SK-N-SH (cell line): ENCODE data around the gene FOXI1. TPM values are rescaled to one million over a fixed set of nuclear protein-coding genes. Genes with fewer than 3 reads are reported as not detected.

Source experiments
- CTCF ChIA-PET: fragments of 300-600, 350-600 bp; formaldehyde crosslinking; extraction: SDS; loops from one replicate; lab custom pipeline; 2021; lab: Yijun Ruan, JAX
- POLR2A ChIA-PET: fragments of 350-600 bp; sonication (Branson Sonifier 250); formaldehyde crosslinking; extraction: SDS; loops from one replicate; lab custom pipeline; 2020; ENCODE audit warnings: antibody characterized with exemption, inconsistent platforms; lab: Yijun Ruan, JAX
- DNase-seq: peaks from one replicate; pipeline ENCODE4 v3.0.0; 2012
- H2AFZ ChIP-seq: fragments of 200-600 bp; sonication (generic); 2 replicates; pipeline ENCODE4 v1.8.1; 2016; ENCODE audit warnings: antibody characterized with exemption, mild to moderate bottlenecking, low read depth
- H3F3A ChIP-seq: fragments of 200-600 bp; sonication (generic); replicated peaks from 2 replicates; pipeline ENCODE3; 2016; ENCODE audit warnings: antibody characterized with exemption, mild to moderate bottlenecking; ENCODE audit not compliant: insufficient read depth
- H3K27ac ChIP-seq, 2 experiments: fragments of 200-500 bp in 1 of 2; fragments of 200-600 bp in 1 of 2; sonication (Bioruptor generic) in 1 of 2; sonication (generic), shearing (Covaris generic) in 1 of 2; 2 replicates each; pipeline versions ENCODE4 v1.5.1 to v1.6.1; 2014 to 2016; ENCODE audit warnings: low read depth in 2 of 2, inconsistent platforms in 1 of 2, low read length in 1 of 2, mild to moderate bottlenecking in 1 of 2, mixed read lengths in 1 of 2
- H3K27me3 ChIP-seq: fragments of 200-600 bp; sonication (generic), shearing (Covaris generic); 2 replicates; pipeline ENCODE4 v1.6.1; 2016; ENCODE audit warnings: mixed run types; ENCODE audit not compliant: insufficient read depth
- H3K36me3 ChIP-seq, 2 experiments: fragments of 200-500 bp in 1 of 2; fragments of 200-600 bp in 1 of 2; sonication (Bioruptor generic) in 1 of 2; sonication (generic) in 1 of 2; replicated peaks in 1 of 2; 2 replicates each; pipeline versions ENCODE3 to v1.5.1; 2014 to 2016; ENCODE audit warnings: low read length in 1 of 2, mild to moderate bottlenecking in 1 of 2; ENCODE audit not compliant: insufficient read depth in 2 of 2, control insufficient read depth in 1 of 2
- H3K4me1 ChIP-seq, 2 experiments: fragments of 200-500 bp in 1 of 2; fragments of 200-600 bp in 1 of 2; sonication (Bioruptor generic) in 1 of 2; sonication (generic), shearing (Covaris generic) in 1 of 2; 2 replicates each; pipeline versions ENCODE4 v1.5.1 to v1.6.1; 2014 to 2016; ENCODE audit warnings: low read depth in 1 of 2, low read length in 1 of 2, mixed run types in 1 of 2; ENCODE audit not compliant: insufficient read depth in 2 of 2, control insufficient read depth in 1 of 2
- H3K4me2 ChIP-seq: fragments of 200-600 bp; sonication (generic), shearing (Covaris generic); 2 replicates; pipeline ENCODE4 v1.6.1; 2017; ENCODE audit warnings: mixed run types
- H3K4me3 ChIP-seq, 2 experiments: fragments of 200-500 bp in 1 of 2; fragments of 200-600 bp in 1 of 2; sonication (Bioruptor generic) in 1 of 2; sonication (generic), shearing (Covaris generic) in 1 of 2; 2 replicates each; pipeline versions ENCODE4 v1.5.1 to v1.8.1; 2014 to 2016; ENCODE audit warnings: low read depth in 2 of 2, inconsistent platforms in 1 of 2, low read length in 1 of 2, mild to moderate bottlenecking in 1 of 2, mixed read lengths in 1 of 2, moderate library complexity in 1 of 2
- H3K79me2 ChIP-seq: fragments of 200-600 bp; sonication (generic); 2 replicates; pipeline ENCODE4 v1.8.1; 2017; ENCODE audit warnings: mild to moderate bottlenecking; ENCODE audit not compliant: insufficient read depth
- H3K9ac ChIP-seq: fragments of 200-600 bp; sonication (generic); 2 replicates; pipeline ENCODE4 v1.6.1; 2017; ENCODE audit warnings: mixed run types
- H3K9me2 ChIP-seq: fragments of 200-600 bp; sonication (generic); 2 replicates; pipeline ENCODE4 v1.6.1; 2017; ENCODE audit warnings: mixed run types
- H3K9me3 ChIP-seq: fragments of 200-600 bp; sonication (generic); 2 replicates; pipeline ENCODE4 v1.6.1; 2017; ENCODE audit warnings: mixed run types, mild to moderate bottlenecking, moderate library complexity
- H4K20me1 ChIP-seq: fragments of 200-600 bp; sonication (generic); 2 replicates; pipeline ENCODE4 v1.6.1; 2017; ENCODE audit warnings: mild to moderate bottlenecking, mixed run types; ENCODE audit not compliant: insufficient read depth
- FOSL2 ChIP-seq: IDR thresholded peaks from 2 replicates; pipeline ENCODE4 v1.4.0; 2012; ENCODE audit warnings: low read depth, mild to moderate bottlenecking, moderate library complexity, borderline replicate concordance
- GABPA ChIP-seq: IDR thresholded peaks from 2 replicates; pipeline ENCODE4 v1.4.0; 2012; ENCODE audit warnings: low read depth, mild to moderate bottlenecking
- TAF1 ChIP-seq: IDR thresholded peaks from 2 replicates; pipeline ENCODE4 v1.6.1; 2012; ENCODE audit warnings: low read depth, mild to moderate bottlenecking, low read length, moderate library complexity, borderline replicate concordance
- WGBS: methylation state at CpG from one replicate; pipeline ENCODE4 v1.1.6; 2017; ENCODE audit warnings: low lambda C conversion rate; 5-methylcytosine and 5-hydroxymethylcytosine counted together
- polyA plus RNA-seq, 3 experiments: library from polyadenylated mRNA; depleted of rRNA; stranded (reverse); fragments of >200 nt; gene quantifications; 2 replicates each; pipeline ENCODE4 v1.2.3, GENCODE V29; 2012
- TF ChIP-seq, protein P1 (sequence below): IDR thresholded peaks from 2 replicates; pipeline ENCODE4 v1.4.0; 2012; ENCODE audit warnings: low read depth

Gene FOXI1
- polyA plus RNA-seq, 1 of the 3 experiments (the other 2 are of a cell fraction) = not detected

DNA sequence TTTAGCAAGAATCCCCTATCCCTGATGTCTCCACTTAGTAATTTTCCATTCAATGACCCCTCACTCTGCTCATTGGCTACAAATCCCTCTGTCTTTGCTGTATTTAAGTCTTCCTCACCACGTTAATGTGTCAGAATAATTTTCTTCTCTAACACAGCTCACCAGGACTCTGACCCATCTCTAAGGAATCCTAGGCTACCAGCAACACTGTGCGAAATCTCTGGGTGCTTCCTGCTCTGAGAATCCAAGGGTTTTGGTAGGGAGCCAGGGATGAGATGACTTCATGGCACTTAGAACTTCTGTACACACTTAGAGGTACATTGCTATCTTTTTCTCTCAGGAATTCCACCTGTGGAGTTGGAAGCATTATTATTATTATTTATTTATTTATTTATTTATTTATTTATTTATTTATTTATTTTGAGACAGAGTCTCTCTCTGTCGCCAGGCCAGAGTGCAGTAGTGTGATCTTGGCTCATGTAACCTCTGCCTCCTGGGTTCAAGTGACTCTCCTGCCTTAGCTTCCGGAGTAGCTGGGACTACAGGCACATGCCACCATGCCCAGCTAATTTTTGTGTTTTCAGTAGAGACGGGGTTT, 53.5 kb downstream of the FOXI1 start:
- CTCF ChIA-PET = no interaction called here
- Histone ChIP-seq H3K9ac (no peak overlapping the region), H3K79me2 (no peaks in the 10 kb centered on the region), H4K20me1 (no peaks in the 10 kb centered on the region), H3K36me3 (no peaks in the 10 kb centered on the region), H3F3A (no peaks in the 10 kb centered on the region), H2AFZ (no peak overlapping the region), H3K9me2 (no peaks in the 10 kb centered on the region), H3K4me1 (peaks cover 0 to 8% of the 10 kb centered on the region in 2 experiments; a peak in 2 of 4 replicates), H3K4me3 (no peak overlapping the region), H3K27me3 (no peaks in the 10 kb centered on the region), H3K27ac (no peak overlapping the region), H3K9me3 (no peaks in the 10 kb centered on the region), H3K4me2 (no peak overlapping the region)
- WGBS = 51% methylated on average over 5 of the region's 5 CpGs
- POLR2A ChIA-PET = no interaction called here
- TF ChIP-seq, protein P1, sequence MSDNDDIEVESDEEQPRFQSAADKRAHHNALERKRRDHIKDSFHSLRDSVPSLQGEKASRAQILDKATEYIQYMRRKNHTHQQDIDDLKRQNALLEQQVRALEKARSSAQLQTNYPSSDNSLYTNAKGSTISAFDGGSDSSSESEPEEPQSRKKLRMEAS = no peak
- TF ChIP-seq TAF1 = no peak
- TF ChIP-seq GABPA = no peak
- TF ChIP-seq FOSL2 = peak; percentile 24; the same call in 1 of the 2 replicates
- DNase-seq = no peak

Other genes with a start within 250 kb of the FOXI1 start
- gene INSYN2B, start 125.4 kb upstream of the FOXI1 start, polyA plus RNA-seq (2012; rRNA removed) = 9.2 and 13.4 TPM in 2 replicates
- gene C5orf58, start 127.1 kb downstream of the FOXI1 start, polyA plus RNA-seq (2012; rRNA removed) = not detected in 2 replicates
- not detected in 2 replicates for gene LCP2, start 191.9 kb downstream of the FOXI1 start, polyA plus RNA-seq (2012; rRNA removed)